Type B pancreatic cell (in vitro differentiated cells): ENCODE measurements around the gene EMP1. TPM values are rescaled to one million over a fixed set of nuclear protein-coding genes. Genes with fewer than 3 reads are reported as not detected.

Experiments
- DNase-seq: peaks from one replicate; pipeline ENCODE4 v3.0.0; 2021; ENCODE audit warnings: mixed read lengths; ENCODE audit not compliant: unreplicated experiment; ENCODE audit errors: extremely low spot score
- H3K27ac Mint-ChIP-seq: 2 replicates; pipeline ENCODE4 v1.8.0; 2021; ENCODE audit warnings: mild to moderate bottlenecking, mixed read lengths
- H3K27me3 Mint-ChIP-seq: 2 replicates; pipeline ENCODE4 v1.8.0; 2021; ENCODE audit warnings: mixed read lengths
- H3K36me3 Mint-ChIP-seq: 2 replicates; pipeline ENCODE4 v1.8.0; 2021; ENCODE audit warnings: mixed read lengths
- H3K4me1 Mint-ChIP-seq: one replicate; pipeline ENCODE4 v1.8.0; 2021; ENCODE audit warnings: mixed read lengths; ENCODE audit not compliant: unreplicated experiment
- H3K4me3 Mint-ChIP-seq: 2 replicates; pipeline ENCODE4 v1.8.0; 2021; ENCODE audit warnings: mild to moderate bottlenecking, mixed read lengths
- H3K9me3 Mint-ChIP-seq: 2 replicates; pipeline ENCODE4 v1.8.0; 2021; ENCODE audit warnings: mixed read lengths
- CTCF ChIP-seq: fragments of 200-600 bp; sonication (generic); conservative IDR thresholded peaks from 2 replicates; pipeline ENCODE4 v1.5.0; 2021; ENCODE audit warnings: antibody characterized with exemption, mild to moderate bottlenecking
- total RNA-seq: library from RNA; stranded (reverse); gene quantifications from 2 replicates; pipeline ENCODE4 v1.2.1, GENCODE V29; 2021; ENCODE audit warnings: low replicate concordance

EMP1 gene
- total RNA-seq, 1 donor from 2014 or later = 340 TPM

GRCh38 chr12:13248964-13249363 lies 52.4 kb downstream of the EMP1 start:
- no peak for TF ChIP-seq CTCF

GRCh38 chr12:13250416-13250815 lies 53.9 kb downstream of the EMP1 start:
- H3K36me3 Mint-ChIP-seq = peaks cover 4% of the 10 kb centered on the region
- no peaks in the 10 kb centered on the region for H3K4me1 Mint-ChIP-seq
- TF ChIP-seq CTCF = no peak
- no peak for DNase-seq
- H3K9me3 Mint-ChIP-seq = no peaks in the 10 kb centered on the region
- H3K27ac Mint-ChIP-seq = no peak overlapping the region
- H3K4me3 Mint-ChIP-seq = no peak overlapping the region
- peaks cover 14% of the 10 kb centered on the region for H3K27me3 Mint-ChIP-seq

More at GRCh38 chr12:13248964-13249363, 52.4 kb downstream of the EMP1 start:
- H3K27ac Mint-ChIP-seq = no peak overlapping the region
- peaks cover 14% of the 10 kb centered on the region for H3K27me3 Mint-ChIP-seq
- H3K36me3 Mint-ChIP-seq = peaks cover 4% of the 10 kb centered on the region
- no peak for DNase-seq
- no peaks in the 10 kb centered on the region for H3K4me1 Mint-ChIP-seq
- H3K4me3 Mint-ChIP-seq = no peak overlapping the region
- H3K9me3 Mint-ChIP-seq = no peaks in the 10 kb centered on the region

- Mint-ChIP-seq H3K9me3 (no peaks in the 10 kb centered on the region), H3K27ac (no peak overlapping the region)
Measured at GRCh38 chr12:13251521-13251920, 55.0 kb downstream of the EMP1 start.

GRCh38 chr12:13252024-13252423 lies 55.5 kb downstream of the EMP1 start:
- no peaks in the 10 kb centered on the region for H3K9me3 Mint-ChIP-seq
- DNase-seq = no peak
- H3K4me1 Mint-ChIP-seq = peaks cover 7% of the 10 kb centered on the region
- no peak for TF ChIP-seq CTCF
- peaks cover 4% of the 10 kb centered on the region for H3K36me3 Mint-ChIP-seq
- H3K4me3 Mint-ChIP-seq = no peak overlapping the region
- H3K27ac Mint-ChIP-seq = no peak overlapping the region
- peaks cover 21% of the 10 kb centered on the region for H3K27me3 Mint-ChIP-seq

More at GRCh38 chr12:13251521-13251920, 55.0 kb downstream of the EMP1 start:
- no peak overlapping the region for H3K4me3 Mint-ChIP-seq
- H3K27me3 Mint-ChIP-seq = peaks cover 20% of the 10 kb centered on the region
- no peak for TF ChIP-seq CTCF
- no peak for DNase-seq
- H3K4me1 Mint-ChIP-seq = peaks cover 7% of the 10 kb centered on the region
- peaks cover 4% of the 10 kb centered on the region for H3K36me3 Mint-ChIP-seq

GRCh38 chr12:13252616-13253015 lies 56.1 kb downstream of the EMP1 start:
- no peak for TF ChIP-seq CTCF
- no peaks in the 10 kb centered on the region for H3K9me3 Mint-ChIP-seq
- H3K36me3 Mint-ChIP-seq = peaks cover 4% of the 10 kb centered on the region
- H3K4me1 Mint-ChIP-seq = peaks cover 7% of the 10 kb centered on the region
- no peak overlapping the region for H3K4me3 Mint-ChIP-seq
- H3K27ac Mint-ChIP-seq = no peak overlapping the region
- H3K27me3 Mint-ChIP-seq = peaks cover 17% of the 10 kb centered on the region
- no peak for DNase-seq
